Measurements from ENCODE around the gene SLC10A4.

SLC10A4 gene

GRCh38 chr4:48461000-48461399 is 22.1 kb upstream of the SLC10A4 start:
- Histone ChIP-seq H3K27ac (ENCODE audit: insufficient read depth, low read depth, low read length, poor library complexity, severe bottlenecking) (no peak overlapping the region), H3K36me3 (ENCODE audit: control insufficient read depth, insufficient read depth, low read length) (no peaks in the 10 kb centered on the region), H3K4me1 (ENCODE audit: control insufficient read depth, insufficient read depth, low read length) (no peaks in the 10 kb centered on the region), H3K27me3 (ENCODE audit: control insufficient read depth, insufficient read depth, low read length, poor library complexity, severe bottlenecking) (no peaks in the 10 kb centered on the region), H3K4me3 (ENCODE audit: insufficient read depth, low read depth, low read length) (no peak overlapping the region), H3K9me3 (ENCODE audit: control insufficient read depth, low read length) (no peaks in the 10 kb centered on the region)

GRCh38 chr4:48462363-48462762 is 20.8 kb upstream of the SLC10A4 start:
- H3K4me1 ChIP-seq (ENCODE audit: control insufficient read depth, insufficient read depth, low read length), result no peaks in the 10 kb centered on the region
- H3K4me3 ChIP-seq (ENCODE audit: insufficient read depth, low read depth, low read length), result no peak overlapping the region
- WGBS, 2 experiments, result 93 to 96% methylated on average over 5 of the region's 5 CpGs
- no peaks in the 10 kb centered on the region for H3K36me3 ChIP-seq (ENCODE audit: control insufficient read depth, insufficient read depth, low read length)
- no peaks in the 10 kb centered on the region for H3K27me3 ChIP-seq (ENCODE audit: control insufficient read depth, insufficient read depth, low read length, poor library complexity, severe bottlenecking)
- H3K9me3 ChIP-seq (ENCODE audit: control insufficient read depth, low read length), result no peaks in the 10 kb centered on the region
- H3K27ac ChIP-seq (ENCODE audit: insufficient read depth, low read depth, low read length, poor library complexity, severe bottlenecking), result no peak overlapping the region

- H3K27ac ChIP-seq (ENCODE audit: insufficient read depth, low read depth, low read length, poor library complexity, severe bottlenecking), result no peak overlapping the region
These were observed 15.7 kb upstream of the SLC10A4 start for GRCh38 chr4:48467442-48467841.

GRCh38 chr4:48467891-48468290 is 15.3 kb upstream of the SLC10A4 start:
- 68 to 78% methylated on average over 5 of the region's 5 CpGs for WGBS, 2 experiments
- Histone ChIP-seq H3K27ac (ENCODE audit: insufficient read depth, low read depth, low read length, poor library complexity, severe bottlenecking) (no peak overlapping the region), H3K4me3 (ENCODE audit: insufficient read depth, low read depth, low read length) (no peak overlapping the region), H3K4me1 (ENCODE audit: control insufficient read depth, insufficient read depth, low read length) (peaks cover 7% of the 10 kb centered on the region), H3K36me3 (ENCODE audit: control insufficient read depth, insufficient read depth, low read length) (no peaks in the 10 kb centered on the region), H3K27me3 (ENCODE audit: control insufficient read depth, insufficient read depth, low read length, poor library complexity, severe bottlenecking) (no peaks in the 10 kb centered on the region), H3K9me3 (ENCODE audit: control insufficient read depth, low read length) (no peaks in the 10 kb centered on the region)

More at GRCh38 chr4:48467442-48467841, 15.7 kb upstream of the SLC10A4 start:
- Histone ChIP-seq H3K4me1 (ENCODE audit: control insufficient read depth, insufficient read depth, low read length) (peaks cover 7% of the 10 kb centered on the region), H3K27me3 (ENCODE audit: control insufficient read depth, insufficient read depth, low read length, poor library complexity, severe bottlenecking) (no peaks in the 10 kb centered on the region), H3K36me3 (ENCODE audit: control insufficient read depth, insufficient read depth, low read length) (no peaks in the 10 kb centered on the region), H3K9me3 (ENCODE audit: control insufficient read depth, low read length) (no peaks in the 10 kb centered on the region), H3K4me3 (ENCODE audit: insufficient read depth, low read depth, low read length) (no peak overlapping the region)
- WGBS, 2 experiments, result 93 to 100% methylated on average over 1 to 2 of the region's 2 CpGs

- no peaks in the 10 kb centered on the region for H3K36me3 ChIP-seq (ENCODE audit: control insufficient read depth, insufficient read depth, low read length)
- no peak overlapping the region for H3K4me3 ChIP-seq (ENCODE audit: insufficient read depth, low read depth, low read length)
- H3K4me1 ChIP-seq (ENCODE audit: control insufficient read depth, insufficient read depth, low read length), result peaks cover 7% of the 10 kb centered on the region
- no peak overlapping the region for H3K27ac ChIP-seq (ENCODE audit: insufficient read depth, low read depth, low read length, poor library complexity, severe bottlenecking)
- H3K9me3 ChIP-seq (ENCODE audit: control insufficient read depth, low read length), result no peaks in the 10 kb centered on the region
- 100% methylated on average over 1 of the region's 1 CpG; no CpG with 5 or more reads in 1 of the 2 experiments for WGBS, 2 experiments
- H3K27me3 ChIP-seq (ENCODE audit: control insufficient read depth, insufficient read depth, low read length, poor library complexity, severe bottlenecking), result no peaks in the 10 kb centered on the region
These were observed 13.0 kb upstream of the SLC10A4 start for GRCh38 chr4:48470137-48470536.

- H3K4me1 ChIP-seq (ENCODE audit: control insufficient read depth, insufficient read depth, low read length), result peaks cover 7% of the 10 kb centered on the region
- no peaks in the 10 kb centered on the region for H3K9me3 ChIP-seq (ENCODE audit: control insufficient read depth, low read length)
- H3K27me3 ChIP-seq (ENCODE audit: control insufficient read depth, insufficient read depth, low read length, poor library complexity, severe bottlenecking), result no peaks in the 10 kb centered on the region
- 22 to 35% methylated on average over 2 of the region's 2 CpGs for WGBS, 2 experiments
- no peak overlapping the region for H3K27ac ChIP-seq (ENCODE audit: insufficient read depth, low read depth, low read length, poor library complexity, severe bottlenecking)
- no peaks in the 10 kb centered on the region for H3K36me3 ChIP-seq (ENCODE audit: control insufficient read depth, insufficient read depth, low read length)
- H3K4me3 ChIP-seq (ENCODE audit: insufficient read depth, low read depth, low read length), result no peak overlapping the region
These were observed 12.6 kb upstream of the SLC10A4 start for GRCh38 chr4:48470570-48470969.

- Histone ChIP-seq H3K27ac (ENCODE audit: insufficient read depth, low read depth, low read length, poor library complexity, severe bottlenecking) (no peak overlapping the region), H3K27me3 (ENCODE audit: control insufficient read depth, insufficient read depth, low read length, poor library complexity, severe bottlenecking) (no peaks in the 10 kb centered on the region), H3K9me3 (ENCODE audit: control insufficient read depth, low read length) (no peaks in the 10 kb centered on the region), H3K36me3 (ENCODE audit: control insufficient read depth, insufficient read depth, low read length) (no peaks in the 10 kb centered on the region), H3K4me1 (ENCODE audit: control insufficient read depth, insufficient read depth, low read length) (peaks cover 7% of the 10 kb centered on the region), H3K4me3 (ENCODE audit: insufficient read depth, low read depth, low read length) (no peak overlapping the region)
- no CpG with 5 or more reads among the region's 1 CpG for WGBS, 2 experiments
These were observed 10.3 kb upstream of the SLC10A4 start for GRCh38 chr4:48472794-48473193.

- no peaks in the 10 kb centered on the region for H3K9me3 ChIP-seq (ENCODE audit: control insufficient read depth, low read length)
- H3K27ac ChIP-seq (ENCODE audit: insufficient read depth, low read depth, low read length, poor library complexity, severe bottlenecking), result no peak overlapping the region
- 97% methylated on average over 6 of the region's 6 CpGs for WGBS, 2 experiments
- no peaks in the 10 kb centered on the region for H3K27me3 ChIP-seq (ENCODE audit: control insufficient read depth, insufficient read depth, low read length, poor library complexity, severe bottlenecking)
- no peaks in the 10 kb centered on the region for H3K36me3 ChIP-seq (ENCODE audit: control insufficient read depth, insufficient read depth, low read length)
- H3K4me3 ChIP-seq (ENCODE audit: insufficient read depth, low read depth, low read length), result no peak overlapping the region
- H3K4me1 ChIP-seq (ENCODE audit: control insufficient read depth, insufficient read depth, low read length), result peaks cover under 1% of the 10 kb centered on the region
These were observed 7.4 kb upstream of the SLC10A4 start for GRCh38 chr4:48475770-48476169.

- H3K27ac ChIP-seq (ENCODE audit: insufficient read depth, low read depth, low read length, poor library complexity, severe bottlenecking), result no peak overlapping the region
- peaks cover 16% of the 10 kb centered on the region for H3K27me3 ChIP-seq (ENCODE audit: control insufficient read depth, insufficient read depth, low read length, poor library complexity, severe bottlenecking)
- H3K4me1 ChIP-seq (ENCODE audit: control insufficient read depth, insufficient read depth, low read length), result no peaks in the 10 kb centered on the region
- no peak overlapping the region for H3K4me3 ChIP-seq (ENCODE audit: insufficient read depth, low read depth, low read length)
- no peaks in the 10 kb centered on the region for H3K36me3 ChIP-seq (ENCODE audit: control insufficient read depth, insufficient read depth, low read length)
- 86 to 96% methylated on average over 1 of the region's 2 CpGs for WGBS, 2 experiments
- H3K9me3 ChIP-seq (ENCODE audit: control insufficient read depth, low read length), result no peaks in the 10 kb centered on the region
These were observed 4.9 kb upstream of the SLC10A4 start for GRCh38 chr4:48478273-48478672.

- 80% methylated on average over 1 of the region's 1 CpG; no CpG with 5 or more reads in 1 of the 2 experiments for WGBS, 2 experiments
- Histone ChIP-seq H3K9me3 (ENCODE audit: control insufficient read depth, low read length) (no peaks in the 10 kb centered on the region), H3K4me3 (ENCODE audit: insufficient read depth, low read depth, low read length) (no peak overlapping the region), H3K27ac (ENCODE audit: insufficient read depth, low read depth, low read length, poor library complexity, severe bottlenecking) (no peak overlapping the region), H3K27me3 (ENCODE audit: control insufficient read depth, insufficient read depth, low read length, poor library complexity, severe bottlenecking) (peaks cover 35% of the 10 kb centered on the region), H3K4me1 (ENCODE audit: control insufficient read depth, insufficient read depth, low read length) (no peaks in the 10 kb centered on the region), H3K36me3 (ENCODE audit: control insufficient read depth, insufficient read depth, low read length) (no peaks in the 10 kb centered on the region)
These were observed 1.6 kb upstream of the SLC10A4 start for GRCh38 chr4:48481581-48481980.

Measured in ectodermal cell (in vitro differentiated cells).